Osteocyte (in vitro differentiated cells): ENCODE results near the gene UTF1. TPM values are rescaled to one million over a fixed set of nuclear protein-coding genes. Genes with fewer than 3 reads are reported as not detected.

ENCODE experiments used
- DNase-seq: peaks from one replicate; pipeline ENCODE4 v3.0.0; 2021; ENCODE audit warnings: mixed read lengths; ENCODE audit not compliant: unreplicated experiment; ENCODE audit errors: extremely low spot score
- H3K27ac Mint-ChIP-seq: one replicate; pipeline ENCODE4 v1.8.0; 2021; ENCODE audit warnings: mild to moderate bottlenecking, mixed read lengths; ENCODE audit not compliant: unreplicated experiment
- H3K27me3 Mint-ChIP-seq: one replicate; pipeline ENCODE4 v1.8.0; 2021; ENCODE audit warnings: mixed read lengths; ENCODE audit not compliant: unreplicated experiment
- H3K36me3 Mint-ChIP-seq: one replicate; pipeline ENCODE4 v1.8.0; 2021; ENCODE audit warnings: mixed read lengths; ENCODE audit not compliant: unreplicated experiment
- H3K4me1 Mint-ChIP-seq: one replicate; pipeline ENCODE4 v1.8.0; 2021; ENCODE audit warnings: mixed read lengths; ENCODE audit not compliant: unreplicated experiment
- H3K4me3 Mint-ChIP-seq: one replicate; pipeline ENCODE4 v1.8.0; 2021; ENCODE audit warnings: mild to moderate bottlenecking, moderate library complexity, mixed read lengths; ENCODE audit not compliant: unreplicated experiment
- H3K9me3 Mint-ChIP-seq: one replicate; pipeline ENCODE4 v1.8.0; 2021; ENCODE audit warnings: mixed read lengths; ENCODE audit not compliant: unreplicated experiment
- long read RNA-seq: library from polyadenylated mRNA; unstranded; transcript quantifications from one replicate; pipeline ENCODE4 v2.0.0, GENCODE V29; 2021
- total RNA-seq: library from RNA; stranded (reverse); gene quantifications from 2 replicates; pipeline ENCODE4 v1.2.1, GENCODE V29; 2021
- TF ChIP-seq, protein P1 (sequence below): fragments of 200-600 bp; sonication (generic); IDR thresholded peaks from 2 replicates; pipeline ENCODE4 v1.5.0; 2021; ENCODE audit warnings: antibody characterized with exemption, mild to moderate bottlenecking, moderate library complexity

The UTF1 gene, protein sequence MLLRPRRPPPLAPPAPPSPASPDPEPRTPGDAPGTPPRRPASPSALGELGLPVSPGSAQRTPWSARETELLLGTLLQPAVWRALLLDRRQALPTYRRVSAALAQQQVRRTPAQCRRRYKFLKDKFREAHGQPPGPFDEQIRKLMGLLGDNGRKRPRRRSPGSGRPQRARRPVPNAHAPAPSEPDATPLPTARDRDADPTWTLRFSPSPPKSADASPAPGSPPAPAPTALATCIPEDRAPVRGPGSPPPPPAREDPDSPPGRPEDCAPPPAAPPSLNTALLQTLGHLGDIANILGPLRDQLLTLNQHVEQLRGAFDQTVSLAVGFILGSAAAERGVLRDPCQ
- not detected in 2 replicates for total RNA-seq
- long read RNA-seq: 0 reads

DNA sequence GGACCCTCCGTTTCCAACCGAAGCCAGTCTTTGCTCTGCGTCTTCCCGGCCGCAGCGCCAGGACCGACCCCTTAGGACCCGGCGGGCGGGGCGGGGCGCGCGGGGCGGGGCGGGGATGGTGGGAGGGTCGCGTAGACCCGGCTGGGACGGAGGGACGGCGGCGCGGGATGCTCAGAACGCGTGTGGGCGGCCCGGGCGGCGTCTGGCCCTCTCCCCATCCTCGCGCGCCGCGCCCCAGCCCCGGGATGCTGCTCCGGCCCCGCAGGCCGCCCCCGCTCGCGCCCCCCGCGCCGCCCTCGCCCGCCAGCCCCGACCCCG lies at the start of gene UTF1:
Gene UTF1, plus strand, starts transcription at position 174 of the 318 bp plus-strand sequence. Its CDS starts 72 bp downstream, at position 246.
- peaks cover 63% of the 10 kb centered on the region for H3K27me3 Mint-ChIP-seq
- no peak within 1 kb of the TSS for H3K27ac Mint-ChIP-seq
- H3K4me1 Mint-ChIP-seq: peaks cover 14% of the 10 kb centered on the region
- H3K9me3 Mint-ChIP-seq: no peaks in the 10 kb centered on the region
- TF ChIP-seq, protein P1, sequence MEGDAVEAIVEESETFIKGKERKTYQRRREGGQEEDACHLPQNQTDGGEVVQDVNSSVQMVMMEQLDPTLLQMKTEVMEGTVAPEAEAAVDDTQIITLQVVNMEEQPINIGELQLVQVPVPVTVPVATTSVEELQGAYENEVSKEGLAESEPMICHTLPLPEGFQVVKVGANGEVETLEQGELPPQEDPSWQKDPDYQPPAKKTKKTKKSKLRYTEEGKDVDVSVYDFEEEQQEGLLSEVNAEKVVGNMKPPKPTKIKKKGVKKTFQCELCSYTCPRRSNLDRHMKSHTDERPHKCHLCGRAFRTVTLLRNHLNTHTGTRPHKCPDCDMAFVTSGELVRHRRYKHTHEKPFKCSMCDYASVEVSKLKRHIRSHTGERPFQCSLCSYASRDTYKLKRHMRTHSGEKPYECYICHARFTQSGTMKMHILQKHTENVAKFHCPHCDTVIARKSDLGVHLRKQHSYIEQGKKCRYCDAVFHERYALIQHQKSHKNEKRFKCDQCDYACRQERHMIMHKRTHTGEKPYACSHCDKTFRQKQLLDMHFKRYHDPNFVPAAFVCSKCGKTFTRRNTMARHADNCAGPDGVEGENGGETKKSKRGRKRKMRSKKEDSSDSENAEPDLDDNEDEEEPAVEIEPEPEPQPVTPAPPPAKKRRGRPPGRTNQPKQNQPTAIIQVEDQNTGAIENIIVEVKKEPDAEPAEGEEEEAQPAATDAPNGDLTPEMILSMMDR: no peak
- H3K36me3 Mint-ChIP-seq: no peaks in the 10 kb centered on the region
- no peak within 1 kb of the TSS for H3K4me3 Mint-ChIP-seq
- no peak for DNase-seq

- Mint-ChIP-seq H3K27me3 (no peaks in the 10 kb centered on the region), H3K4me3 (no peak overlapping the region), H3K9me3 (peaks cover 8% of the 10 kb centered on the region), H3K36me3 (no peaks in the 10 kb centered on the region), H3K4me1 (no peaks in the 10 kb centered on the region), H3K27ac (no peak overlapping the region)
- TF ChIP-seq, protein P1: no peak
- no peak for DNase-seq
Observed at GRCh38 chr10:133180965-133181639, 48.9 kb upstream of the UTF1 start.

DNA sequence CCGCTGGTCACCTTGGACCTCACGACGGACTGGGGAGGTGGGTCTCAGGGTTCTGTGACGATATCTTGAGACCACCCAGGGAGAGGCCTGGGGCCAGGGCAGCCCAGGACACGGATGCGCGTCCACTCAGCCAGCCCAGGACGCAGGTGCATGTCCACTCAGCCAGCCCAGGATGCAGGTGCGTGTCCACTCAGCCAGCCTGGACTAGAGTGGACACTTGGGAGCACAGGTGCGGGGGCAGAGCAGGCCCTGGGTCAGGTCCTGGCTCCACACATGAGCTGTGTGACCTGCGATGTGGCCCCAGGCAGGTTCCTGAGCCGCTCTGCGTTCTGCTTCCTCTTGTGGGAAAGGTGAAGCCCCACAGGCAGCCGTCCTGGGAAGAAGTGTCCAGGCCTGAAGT lies 47.8 kb upstream of the UTF1 start:
- H3K27ac Mint-ChIP-seq: no peak overlapping the region
- H3K9me3 Mint-ChIP-seq: peaks cover 7% of the 10 kb centered on the region
- H3K36me3 Mint-ChIP-seq: no peaks in the 10 kb centered on the region
- no peak overlapping the region for H3K4me3 Mint-ChIP-seq
- TF ChIP-seq, protein P1: no peak
- no peaks in the 10 kb centered on the region for H3K4me1 Mint-ChIP-seq
- DNase-seq: no peak
- H3K27me3 Mint-ChIP-seq: no peaks in the 10 kb centered on the region

DNA sequence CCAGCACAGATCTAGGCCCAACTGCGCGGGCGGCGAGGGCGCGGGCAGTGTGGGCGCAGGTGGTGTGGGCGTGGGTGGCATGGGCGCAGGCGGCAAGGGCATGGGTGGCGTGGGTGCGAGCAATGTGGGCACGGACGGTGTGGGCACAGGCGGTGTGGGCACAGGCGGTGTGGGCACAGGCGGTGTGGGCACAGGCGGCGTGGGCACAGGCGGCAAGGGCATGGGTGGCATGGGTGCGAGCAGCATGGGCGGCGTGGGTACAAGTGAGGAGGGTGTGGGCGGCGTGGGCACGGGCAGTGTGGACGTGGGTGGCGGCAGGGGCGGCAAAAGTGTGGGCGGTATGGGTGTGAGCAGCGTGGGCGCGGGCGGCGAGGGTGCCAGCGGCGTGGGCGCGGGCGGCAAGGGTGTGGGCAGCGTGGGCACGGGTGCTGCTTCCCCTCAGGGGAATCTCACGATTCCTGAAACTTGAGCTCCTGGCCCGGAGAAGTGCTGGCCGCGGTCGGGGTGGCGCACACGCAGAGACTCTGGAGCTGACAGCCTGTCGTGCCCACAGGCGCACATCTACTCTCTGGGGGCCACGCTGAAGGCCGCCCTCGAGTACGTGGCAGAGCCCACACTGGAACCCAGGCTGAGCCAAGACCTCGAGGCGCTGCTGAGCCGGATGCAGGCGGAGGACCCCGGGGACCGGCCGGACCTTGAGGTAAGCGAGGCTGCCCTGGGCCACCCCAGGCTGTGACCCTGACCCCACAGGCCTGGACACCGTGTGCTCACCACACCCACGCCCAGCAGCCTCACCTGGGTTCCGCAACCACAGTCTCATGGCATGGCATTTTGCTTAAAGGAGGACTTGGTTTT lies 47.0 kb upstream of the UTF1 start:
- TF ChIP-seq, protein P1: no peak
- H3K36me3 Mint-ChIP-seq: no peaks in the 10 kb centered on the region
- no peaks in the 10 kb centered on the region for H3K9me3 Mint-ChIP-seq
- DNase-seq: no peak
- H3K4me3 Mint-ChIP-seq: no peak overlapping the region
- no peaks in the 10 kb centered on the region for H3K4me1 Mint-ChIP-seq
- H3K27ac Mint-ChIP-seq: no peak overlapping the region
- no peaks in the 10 kb centered on the region for H3K27me3 Mint-ChIP-seq
